ENCODE data around the gene ERV3-1. TPM values are rescaled to one million over a fixed set of nuclear protein-coding genes. Genes with fewer than 3 reads are reported as not detected.
"Not testable (repeated sequence)": the region's sequence is repeated elsewhere in the genome, so short reads cannot be mapped to it uniquely, and the experiment has no call there.

ERV3-1 gene
- total RNA-seq, 1 experiment from 2014 or later: 5.8 TPM

- not testable (repeated sequence) for DNase-seq (ENCODE audit: low spot score)
These were observed 61.6 kb downstream of the ERV3-1 start for GRCh38 chr7:64944667-64945502.

Small RNAs within 50 kb of the gene (small RNA-seq; reads per million reads assigned to genes)
- not detected for gene RNU6-1229P

Other genes with a start within 250 kb of the ERV3-1 start
- 2.6 and 5.3 TPM in 2 replicates for gene ZNF138, start 212.3 kb downstream of the ERV3-1 start, total RNA-seq (2014; rRNA removed; shearing (Covaris generic))
- 1.5 and 3.2 TPM in 2 replicates for gene ZNF273, start 103.4 kb downstream of the ERV3-1 start, total RNA-seq (2014; rRNA removed; shearing (Covaris generic))
- gene ZNF117, start 15.7 kb downstream of the ERV3-1 start, total RNA-seq (2014; rRNA removed; shearing (Covaris generic)): 0.34 and 0.74 TPM in 2 replicates

Measured in HT-29 (cell line).